SK-N-SH treated with all-trans-retinoic acid at 6 μM for 48 hours (cell line): ENCODE measurements around the gene WDR7.

Experiments used
- ATAC-seq: fragments of 200-7000 bp; cut with Tn5 transposase; 3 replicates; pipeline ENCODE4 v1.9.1; 2020; ENCODE audit warnings: mild to moderate bottlenecking, moderate library complexity
- ARNTL ChIP-seq: fragments of 450-650 bp; formaldehyde crosslinking; IDR thresholded peaks from 2 replicates; pipeline ENCODE4 v1.5.0; 2020; ENCODE audit warnings: low read depth, mild to moderate bottlenecking, moderate library complexity, borderline replicate concordance
- BACH2 ChIP-seq: fragments of 250-450 bp; sonication (Bioruptor Pico); IDR thresholded peaks from 2 replicates; pipeline ENCODE4 v1.9.0; 2021; ENCODE audit warnings: mild to moderate bottlenecking, borderline replicate concordance
- CSDC2 ChIP-seq: fragments of 250-450 bp; sonication (Bioruptor Pico); IDR thresholded peaks from 2 replicates; pipeline ENCODE4 v1.5.0; 2020; ENCODE audit warnings: mild to moderate bottlenecking, moderate library complexity
- GLIS3 ChIP-seq: fragments of 250-450 bp; sonication (Bioruptor Pico); IDR thresholded peaks from 2 replicates; pipeline ENCODE4 v1.5.0; 2020; ENCODE audit warnings: mild to moderate bottlenecking, moderate library complexity
- ISL1 ChIP-seq: fragments of 250-450 bp; sonication (Bioruptor Pico); IDR thresholded peaks from 2 replicates; pipeline ENCODE4 v2.1.2; 2022; ENCODE audit warnings: mild to moderate bottlenecking, moderate library complexity
- OSR1 ChIP-seq: fragments of 250-450 bp; sonication (Bioruptor Pico); IDR thresholded peaks from 2 replicates; pipeline ENCODE4 v1.8.0; 2022; ENCODE audit warnings: moderate library complexity, mild to moderate bottlenecking, inconsistent platforms
- PPARA ChIP-seq: fragments of 250-450 bp; sonication (Bioruptor Pico); IDR thresholded peaks from 2 replicates; pipeline ENCODE4 v1.5.0; 2020; ENCODE audit warnings: mild to moderate bottlenecking, borderline replicate concordance
- RARB ChIP-seq: fragments of 250-450 bp; sonication (Bioruptor Pico); IDR thresholded peaks from 2 replicates; pipeline ENCODE4 v1.8.0; 2021; ENCODE audit warnings: mild to moderate bottlenecking, moderate library complexity
- SNAI2 ChIP-seq: fragments of 250-450 bp; sonication (Bioruptor Pico); IDR thresholded peaks from 2 replicates; pipeline ENCODE4 v1.5.0; 2020; ENCODE audit warnings: mild to moderate bottlenecking, moderate library complexity
- TCF4 ChIP-seq: fragments of 250-450 bp; sonication (Bioruptor Pico); IDR thresholded peaks from 2 replicates; pipeline ENCODE4 v1.8.0; 2021; ENCODE audit warnings: mild to moderate bottlenecking, moderate library complexity, borderline replicate concordance
- TOX ChIP-seq: fragments of 250-450 bp; sonication (Bioruptor Pico); IDR thresholded peaks from 2 replicates; pipeline ENCODE4 v1.8.0; 2021; ENCODE audit warnings: mild to moderate bottlenecking, moderate library complexity, borderline replicate concordance
- ZC3H10 ChIP-seq: fragments of 250-450 bp; sonication (Bioruptor Pico); IDR thresholded peaks from 2 replicates; pipeline ENCODE4 v1.5.1; 2021; ENCODE audit warnings: mild to moderate bottlenecking, moderate library complexity
- ZFP3 ChIP-seq: fragments of 250-450 bp; sonication (Bioruptor Pico); IDR thresholded peaks from 2 replicates; pipeline ENCODE4 v1.5.0; 2020; ENCODE audit warnings: mild to moderate bottlenecking, moderate library complexity
- ZFP30 ChIP-seq: fragments of 450-650 bp; formaldehyde crosslinking; IDR thresholded peaks from 2 replicates; pipeline ENCODE4 v1.5.0; 2022; ENCODE audit warnings: mild to moderate bottlenecking, moderate library complexity
- ZNF565 ChIP-seq: fragments of 450-650 bp; formaldehyde crosslinking; conservative IDR thresholded peaks from 2 replicates; pipeline ENCODE4 v1.5.0; 2020; ENCODE audit warnings: low read depth, mild to moderate bottlenecking, moderate library complexity
- ZNF70 ChIP-seq: fragments of 450-650 bp; formaldehyde crosslinking; IDR thresholded peaks from 2 replicates; pipeline ENCODE4 v1.5.0; 2020; ENCODE audit warnings: mild to moderate bottlenecking, moderate library complexity
- ZNF8 ChIP-seq: fragments of 450-650 bp; formaldehyde crosslinking; IDR thresholded peaks from 2 replicates; pipeline ENCODE4 v1.5.0; 2020; ENCODE audit warnings: mild to moderate bottlenecking, moderate library complexity
- TF ChIP-seq, protein P1 (sequence below): fragments of 250-450 bp; sonication (Bioruptor Pico); IDR thresholded peaks from 2 replicates; pipeline ENCODE4 v1.5.1; 2021; ENCODE audit warnings: mild to moderate bottlenecking, moderate library complexity
- TF ChIP-seq, protein P2 (sequence below): fragments of 250-450 bp; sonication (Bioruptor Pico); IDR thresholded peaks from 2 replicates; pipeline ENCODE4 v1.8.0; 2020; ENCODE audit warnings: mild to moderate bottlenecking, moderate library complexity, borderline replicate concordance
- TF ChIP-seq, protein P3 (sequence below): fragments of 250-450 bp; sonication (Bioruptor Pico); IDR thresholded peaks from 2 replicates; pipeline ENCODE4 v1.5.0; 2020; ENCODE audit warnings: mild to moderate bottlenecking, moderate library complexity
- TF ChIP-seq, protein P4 (sequence below): fragments of 250-450 bp; sonication (Bioruptor Pico); IDR thresholded peaks from 2 replicates; pipeline ENCODE4 v1.8.0; 2021; ENCODE audit warnings: low read depth, mild to moderate bottlenecking, moderate library complexity, borderline replicate concordance

Gene WDR7

DNA sequence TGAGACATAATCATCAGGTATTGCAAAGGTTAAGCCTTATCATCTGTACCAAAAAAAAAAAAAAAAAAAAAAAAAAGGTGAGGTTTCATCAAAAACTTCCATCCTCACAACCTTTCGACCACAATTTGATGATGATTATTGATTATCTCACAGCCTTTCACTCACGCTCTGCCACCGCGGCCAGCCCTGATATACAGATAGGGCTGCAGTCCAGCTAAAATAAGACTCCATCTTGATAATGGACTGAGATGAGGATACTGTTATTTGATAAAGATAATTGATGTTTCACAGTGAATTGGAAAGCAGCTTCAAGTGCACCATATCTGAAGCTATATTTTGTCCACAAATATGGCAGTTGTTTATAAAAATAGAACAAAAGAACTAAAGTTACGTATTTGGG lies 336.1 kb downstream of the WDR7 start:
- no peak for TF ChIP-seq OSR1 (CRISPR knock-in tag)
- TF ChIP-seq ZNF70 (CRISPR knock-in tag) = no peak
- no peak for TF ChIP-seq TCF4
- TF ChIP-seq SNAI2 (CRISPR knock-in tag) = no peak
- no peak for ATAC-seq

DNA sequence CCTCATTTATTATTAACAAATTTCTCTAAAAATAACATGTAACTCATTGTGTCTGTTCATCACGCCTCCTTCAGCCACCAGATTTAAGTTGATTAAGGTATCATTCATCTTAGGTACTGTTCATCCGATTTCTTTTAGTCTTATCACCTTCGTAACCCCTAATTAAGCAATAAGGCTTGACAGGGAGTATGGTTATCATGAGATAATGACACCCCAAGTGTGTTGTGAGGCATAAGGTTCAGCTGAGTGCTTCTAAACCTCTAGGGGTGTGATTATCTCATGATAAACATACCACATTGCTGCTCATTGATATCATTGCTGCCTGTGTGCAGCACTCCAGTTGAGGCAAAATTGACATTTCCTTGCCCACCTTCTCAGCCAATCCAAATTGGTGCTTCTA lies 336.9 kb downstream of the WDR7 start:
- ATAC-seq = no peak

DNA sequence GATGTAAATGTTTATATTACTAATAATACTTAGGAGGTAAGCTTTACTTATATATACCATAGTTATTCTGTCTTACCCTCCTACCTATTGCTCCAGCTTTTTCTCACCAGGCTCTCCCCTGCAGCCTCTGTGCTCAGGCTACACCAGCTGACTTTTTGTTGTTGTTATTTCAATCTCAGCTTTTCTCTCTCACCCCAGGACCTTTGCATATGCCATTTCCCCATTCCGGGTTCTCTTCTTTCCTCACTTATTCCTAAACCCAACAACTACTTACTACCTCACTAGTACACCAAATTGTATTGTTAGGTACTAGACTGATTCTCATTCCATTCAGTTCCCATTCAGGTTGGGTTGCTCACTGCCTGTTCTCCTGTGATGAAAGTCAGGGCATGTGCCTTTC lies 339.5 kb downstream of the WDR7 start:
- ATAC-seq = no peak
- no peak for TF ChIP-seq RARB (CRISPR knock-in tag)
- no peak for TF ChIP-seq ZC3H10
- TF ChIP-seq, protein P1, sequence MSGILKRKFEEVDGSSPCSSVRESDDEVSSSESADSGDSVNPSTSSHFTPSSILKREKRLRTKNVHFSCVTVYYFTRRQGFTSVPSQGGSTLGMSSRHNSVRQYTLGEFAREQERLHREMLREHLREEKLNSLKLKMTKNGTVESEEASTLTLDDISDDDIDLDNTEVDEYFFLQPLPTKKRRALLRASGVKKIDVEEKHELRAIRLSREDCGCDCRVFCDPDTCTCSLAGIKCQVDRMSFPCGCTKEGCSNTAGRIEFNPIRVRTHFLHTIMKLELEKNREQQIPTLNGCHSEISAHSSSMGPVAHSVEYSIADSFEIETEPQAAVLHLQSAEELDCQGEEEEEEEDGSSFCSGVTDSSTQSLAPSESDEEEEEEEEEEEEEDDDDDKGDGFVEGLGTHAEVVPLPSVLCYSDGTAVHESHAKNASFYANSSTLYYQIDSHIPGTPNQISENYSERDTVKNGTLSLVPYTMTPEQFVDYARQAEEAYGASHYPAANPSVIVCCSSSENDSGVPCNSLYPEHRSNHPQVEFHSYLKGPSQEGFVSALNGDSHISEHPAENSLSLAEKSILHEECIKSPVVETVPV (CRISPR knock-in tag) = no peak
- TF ChIP-seq, protein P2, sequence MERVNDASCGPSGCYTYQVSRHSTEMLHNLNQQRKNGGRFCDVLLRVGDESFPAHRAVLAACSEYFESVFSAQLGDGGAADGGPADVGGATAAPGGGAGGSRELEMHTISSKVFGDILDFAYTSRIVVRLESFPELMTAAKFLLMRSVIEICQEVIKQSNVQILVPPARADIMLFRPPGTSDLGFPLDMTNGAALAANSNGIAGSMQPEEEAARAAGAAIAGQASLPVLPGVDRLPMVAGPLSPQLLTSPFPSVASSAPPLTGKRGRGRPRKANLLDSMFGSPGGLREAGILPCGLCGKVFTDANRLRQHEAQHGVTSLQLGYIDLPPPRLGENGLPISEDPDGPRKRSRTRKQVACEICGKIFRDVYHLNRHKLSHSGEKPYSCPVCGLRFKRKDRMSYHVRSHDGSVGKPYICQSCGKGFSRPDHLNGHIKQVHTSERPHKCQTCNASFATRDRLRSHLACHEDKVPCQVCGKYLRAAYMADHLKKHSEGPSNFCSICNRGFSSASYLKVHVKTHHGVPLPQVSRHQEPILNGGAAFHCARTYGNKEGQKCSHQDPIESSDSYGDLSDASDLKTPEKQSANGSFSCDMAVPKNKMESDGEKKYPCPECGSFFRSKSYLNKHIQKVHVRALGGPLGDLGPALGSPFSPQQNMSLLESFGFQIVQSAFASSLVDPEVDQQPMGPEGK (CRISPR knock-in tag) = no peak
- no peak for TF ChIP-seq OSR1 (CRISPR knock-in tag)
- TF ChIP-seq ZNF70 (CRISPR knock-in tag) = no peak
- no peak for TF ChIP-seq ZFP3 (CRISPR knock-in tag)
- no peak for TF ChIP-seq CSDC2 (CRISPR knock-in tag)
- no peak for TF ChIP-seq PPARA (CRISPR knock-in tag)
- no peak for TF ChIP-seq BACH2 (CRISPR knock-in tag)
- no peak for TF ChIP-seq ISL1 (CRISPR knock-in tag)
- no peak for TF ChIP-seq TOX (CRISPR knock-in tag)
- TF ChIP-seq ARNTL = no peak
- no peak for TF ChIP-seq GLIS3 (CRISPR knock-in tag)
- TF ChIP-seq, protein P3, sequence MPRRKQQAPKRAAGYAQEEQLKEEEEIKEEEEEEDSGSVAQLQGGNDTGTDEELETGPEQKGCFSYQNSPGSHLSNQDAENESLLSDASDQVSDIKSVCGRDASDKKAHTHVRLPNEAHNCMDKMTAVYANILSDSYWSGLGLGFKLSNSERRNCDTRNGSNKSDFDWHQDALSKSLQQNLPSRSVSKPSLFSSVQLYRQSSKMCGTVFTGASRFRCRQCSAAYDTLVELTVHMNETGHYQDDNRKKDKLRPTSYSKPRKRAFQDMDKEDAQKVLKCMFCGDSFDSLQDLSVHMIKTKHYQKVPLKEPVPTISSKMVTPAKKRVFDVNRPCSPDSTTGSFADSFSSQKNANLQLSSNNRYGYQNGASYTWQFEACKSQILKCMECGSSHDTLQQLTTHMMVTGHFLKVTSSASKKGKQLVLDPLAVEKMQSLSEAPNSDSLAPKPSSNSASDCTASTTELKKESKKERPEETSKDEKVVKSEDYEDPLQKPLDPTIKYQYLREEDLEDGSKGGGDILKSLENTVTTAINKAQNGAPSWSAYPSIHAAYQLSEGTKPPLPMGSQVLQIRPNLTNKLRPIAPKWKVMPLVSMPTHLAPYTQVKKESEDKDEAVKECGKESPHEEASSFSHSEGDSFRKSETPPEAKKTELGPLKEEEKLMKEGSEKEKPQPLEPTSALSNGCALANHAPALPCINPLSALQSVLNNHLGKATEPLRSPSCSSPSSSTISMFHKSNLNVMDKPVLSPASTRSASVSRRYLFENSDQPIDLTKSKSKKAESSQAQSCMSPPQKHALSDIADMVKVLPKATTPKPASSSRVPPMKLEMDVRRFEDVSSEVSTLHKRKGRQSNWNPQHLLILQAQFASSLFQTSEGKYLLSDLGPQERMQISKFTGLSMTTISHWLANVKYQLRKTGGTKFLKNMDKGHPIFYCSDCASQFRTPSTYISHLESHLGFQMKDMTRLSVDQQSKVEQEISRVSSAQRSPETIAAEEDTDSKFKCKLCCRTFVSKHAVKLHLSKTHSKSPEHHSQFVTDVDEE (CRISPR knock-in tag) = no peak
- TF ChIP-seq, protein P4, sequence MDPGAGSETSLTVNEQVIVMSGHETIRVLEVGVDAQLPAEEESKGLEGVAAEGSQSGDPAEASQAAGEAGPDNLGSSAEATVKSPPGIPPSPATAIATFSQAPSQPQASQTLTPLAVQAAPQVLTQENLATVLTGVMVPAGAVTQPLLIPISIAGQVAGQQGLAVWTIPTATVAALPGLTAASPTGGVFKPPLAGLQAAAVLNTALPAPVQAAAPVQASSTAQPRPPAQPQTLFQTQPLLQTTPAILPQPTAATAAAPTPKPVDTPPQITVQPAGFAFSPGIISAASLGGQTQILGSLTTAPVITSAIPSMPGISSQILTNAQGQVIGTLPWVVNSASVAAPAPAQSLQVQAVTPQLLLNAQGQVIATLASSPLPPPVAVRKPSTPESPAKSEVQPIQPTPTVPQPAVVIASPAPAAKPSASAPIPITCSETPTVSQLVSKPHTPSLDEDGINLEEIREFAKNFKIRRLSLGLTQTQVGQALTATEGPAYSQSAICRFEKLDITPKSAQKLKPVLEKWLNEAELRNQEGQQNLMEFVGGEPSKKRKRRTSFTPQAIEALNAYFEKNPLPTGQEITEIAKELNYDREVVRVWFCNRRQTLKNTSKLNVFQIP (CRISPR knock-in tag) = no peak
- no peak for TF ChIP-seq TCF4
- TF ChIP-seq SNAI2 (CRISPR knock-in tag) = no peak
- TF ChIP-seq ZFP30 (CRISPR knock-in tag) = no peak
- TF ChIP-seq ZNF8 (CRISPR knock-in tag) = no peak

More for the DNA sequence above, 336.9 kb downstream of the WDR7 start:
- TF ChIP-seq GLIS3 (CRISPR knock-in tag) = no peak
- no peak for TF ChIP-seq ZFP30 (CRISPR knock-in tag)
- no peak for TF ChIP-seq PPARA (CRISPR knock-in tag)
- TF ChIP-seq, protein P3 (CRISPR knock-in tag) = no peak
- no peak for TF ChIP-seq TCF4
- TF ChIP-seq BACH2 (CRISPR knock-in tag) = no peak
- no peak for TF ChIP-seq ZNF70 (CRISPR knock-in tag)
- no peak for TF ChIP-seq ZNF565 (CRISPR knock-in tag)
- no peak for TF ChIP-seq TOX (CRISPR knock-in tag)
- TF ChIP-seq, protein P2 (CRISPR knock-in tag) = no peak
